Ishikawa (cell line): ENCODE results near the gene OTULINL.

Experiments
- CEBPB ChIP-seq: IDR thresholded peaks from 2 replicates; pipeline ENCODE4 v1.6.1; 2012
- CREB1 ChIP-seq: IDR thresholded peaks from 2 replicates; pipeline ENCODE4 v1.6.1; 2012; ENCODE audit warnings: low read depth
- EGR1 ChIP-seq: IDR thresholded peaks from 2 replicates; pipeline ENCODE4 v1.6.1; 2012
- EP300 ChIP-seq: IDR thresholded peaks from 2 replicates; pipeline ENCODE4 v1.6.1; 2012; ENCODE audit warnings: borderline replicate concordance
- FOXM1 ChIP-seq: IDR thresholded peaks from 2 replicates; pipeline ENCODE4 v1.6.1; 2012; ENCODE audit warnings: low read depth, borderline replicate concordance
- MAX ChIP-seq: IDR thresholded peaks from 2 replicates; pipeline ENCODE4 v1.6.1; 2012
- NFIC ChIP-seq: IDR thresholded peaks from 2 replicates; pipeline ENCODE4 v1.6.1; 2012
- RAD21 ChIP-seq: IDR thresholded peaks from 2 replicates; pipeline ENCODE4 v1.6.1; 2012; ENCODE audit warnings: low read depth
- REST ChIP-seq: IDR thresholded peaks from 2 replicates; pipeline ENCODE4 v1.6.1; 2012; ENCODE audit warnings: low read depth, mild to moderate bottlenecking
- TAF1 ChIP-seq: IDR thresholded peaks from 2 replicates; pipeline ENCODE4 v1.6.1; 2012; ENCODE audit warnings: low read depth, mild to moderate bottlenecking
- TCF12 ChIP-seq: IDR thresholded peaks from 2 replicates; pipeline ENCODE4 v1.6.1; 2012; ENCODE audit warnings: low read depth
- TEAD4 ChIP-seq: IDR thresholded peaks from 2 replicates; pipeline ENCODE4 v1.6.1; 2012
- USF1 ChIP-seq: IDR thresholded peaks from 2 replicates; pipeline ENCODE4 v1.6.1; 2012
- YY1 ChIP-seq: IDR thresholded peaks from 2 replicates; pipeline ENCODE4 v1.6.1; 2012; ENCODE audit warnings: low read depth
- ZBTB7A ChIP-seq: IDR thresholded peaks from 2 replicates; pipeline ENCODE4 v1.6.1; 2012; ENCODE audit warnings: low read depth

The OTULINL gene

GRCh38 chr5:14635656-14636055, 54.1 kb downstream of the OTULINL start:
- no peak for TF ChIP-seq TAF1
- no peak for TF ChIP-seq YY1

- TF ChIP-seq RAD21 (no peak), EGR1 (no peak), NFIC (no peak), TAF1 (no peak), TCF12 (no peak), MAX (no peak), TEAD4 (no peak)
These were observed 59.2 kb downstream of the OTULINL start for GRCh38 chr5:14640765-14641164.

- TF ChIP-seq TEAD4, result no peak
- TF ChIP-seq TCF12, result no peak
- TF ChIP-seq REST, result no peak
These were observed 63.1 kb downstream of the OTULINL start for GRCh38 chr5:14644623-14645237.

- TF ChIP-seq EP300, result no peak
- TF ChIP-seq TEAD4, result no peak
- no peak for TF ChIP-seq FOXM1
- TF ChIP-seq TAF1, result no peak
- TF ChIP-seq ZBTB7A, result no peak
- no peak for TF ChIP-seq EGR1
- TF ChIP-seq NFIC, result no peak
- TF ChIP-seq RAD21, result no peak
- TF ChIP-seq CREB1, result no peak
- TF ChIP-seq CEBPB, result no peak
- no peak for TF ChIP-seq YY1
These were observed 68.5 kb downstream of the OTULINL start for GRCh38 chr5:14650052-14650451.

GRCh38 chr5:14655146-14655741, 73.7 kb downstream of the OTULINL start:
- TF ChIP-seq YY1, result no peak
- TF ChIP-seq REST, result no peak
- TF ChIP-seq TEAD4, result no peak
- no peak for TF ChIP-seq TCF12
- no peak for TF ChIP-seq CREB1
- TF ChIP-seq NFIC, result no peak
- no peak for TF ChIP-seq EGR1
- no peak for TF ChIP-seq CEBPB
- TF ChIP-seq FOXM1, result no peak
- no peak for TF ChIP-seq TAF1
- TF ChIP-seq MAX, result no peak
- TF ChIP-seq EP300, result no peak
- TF ChIP-seq ZBTB7A, result no peak
- TF ChIP-seq RAD21, result no peak
- no peak for TF ChIP-seq USF1

- no peak for TF ChIP-seq REST
- no peak for TF ChIP-seq EGR1
- no peak for TF ChIP-seq ZBTB7A
- no peak for TF ChIP-seq CREB1
- no peak for TF ChIP-seq RAD21
- TF ChIP-seq EP300, result no peak
- TF ChIP-seq TEAD4, result no peak
- TF ChIP-seq MAX, result no peak
- no peak for TF ChIP-seq YY1
- no peak for TF ChIP-seq CEBPB
- TF ChIP-seq USF1, result no peak
- no peak for TF ChIP-seq FOXM1
- no peak for TF ChIP-seq NFIC
- no peak for TF ChIP-seq TCF12
- no peak for TF ChIP-seq TAF1
These were observed 75.3 kb downstream of the OTULINL start for GRCh38 chr5:14656898-14657297.
